ENCODE measurements around the gene ADGRE2.

- TF ChIP-seq CTCF (conservative IDR thresholded peaks at IDR 0.05; ENCODE audit: low read length) (no peak), EZH2phosphoT487 (IDR thresholded peaks at IDR 0.05; ENCODE audit: borderline replicate concordance, low read depth, low read length) (no peak)
Measured at GRCh38 chr19:14772995-14773394, 5.4 kb downstream of the ADGRE2 start.

Data from OCI-LY7 (cell line).